Activated T-cell treated with anti-CD3 and anti-CD28 coated beads, Interleukin-2, amount 50 U/mL, for 72 hours (primary cell): ENCODE data around the gene SYT1. TPM values are rescaled to one million over a fixed set of nuclear protein-coding genes. Genes with fewer than 3 reads are reported as not detected.

ENCODE experiments used
- ATAC-seq, 2 donors: fragments of 150-1000 bp; cut with Tn5 transposase; replicated peaks in 1 of 2; 2 replicates each; pipeline ENCODE4 v1.10.0; 2021; ENCODE audit warnings: moderate library complexity in 2 of 2, mild to moderate bottlenecking in 1 of 2
- DNase-seq, 2 donors: peaks; one replicate each; pipeline ENCODE4 v3.0.0; 2021 to 2022; ENCODE audit warnings: mixed read lengths in 1 of 2
- H3K27ac Mint-ChIP-seq: one replicate; pipeline ENCODE4 v1.8.0; 2022; ENCODE audit warnings: mild to moderate bottlenecking, moderate library complexity, mixed read lengths
- H3K27me3 Mint-ChIP-seq: one replicate; pipeline ENCODE4 v1.8.0; 2022; ENCODE audit warnings: low read depth, mixed read lengths
- H3K36me3 Mint-ChIP-seq, 2 donors: one replicate each; pipeline ENCODE4 v1.8.0; 2022; ENCODE audit warnings: mixed read lengths in 2 of 2, mild to moderate bottlenecking in 1 of 2; ENCODE audit not compliant: insufficient read depth in 2 of 2
- H3K4me1 Mint-ChIP-seq: one replicate; pipeline ENCODE4 v1.8.0; 2022; ENCODE audit warnings: low read depth, mixed read lengths
- H3K4me3 Mint-ChIP-seq, 2 donors: one replicate each; pipeline ENCODE4 v1.8.0; 2022; ENCODE audit warnings: mild to moderate bottlenecking in 2 of 2, mixed read lengths in 2 of 2, moderate library complexity in 2 of 2
- H3K9me3 Mint-ChIP-seq, 2 donors: one replicate each; pipeline ENCODE4 v1.8.0; 2022; ENCODE audit warnings: mixed read lengths in 2 of 2
- total RNA-seq, 2 donors: library from RNA; stranded (reverse); gene quantifications; one replicate each; pipeline ENCODE4 v1.2.3, GENCODE V29; 2022

Gene SYT1
- total RNA-seq, 2 donors from 2014 or later, result not detected

DNA sequence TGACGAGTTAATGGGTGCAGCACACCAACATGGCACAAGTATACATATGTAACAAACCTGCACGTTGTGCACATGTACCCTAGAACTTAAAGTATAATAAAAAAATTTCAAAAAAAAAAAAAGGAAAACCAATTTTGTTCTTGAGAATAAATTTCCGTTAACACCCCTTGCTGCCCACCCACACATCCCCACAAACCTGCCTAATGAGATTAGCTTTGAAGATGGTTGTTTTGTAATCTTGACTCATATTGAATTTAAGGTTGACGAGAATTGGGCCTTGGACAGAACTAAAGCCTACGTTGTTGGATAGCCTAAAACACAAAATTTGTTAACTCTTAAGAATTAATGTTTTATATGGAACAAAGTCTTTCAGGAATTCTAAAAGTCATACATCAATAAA lies 52.9 kb downstream of the SYT1 start:
- Mint-ChIP-seq H3K27ac (no peak overlapping the region), H3K4me3 (no peak overlapping the region), H3K27me3 (no peaks in the 10 kb centered on the region), H3K9me3 (peaks cover 0 to 6% of the 10 kb centered on the region in 2 donors), H3K4me1 (no peaks in the 10 kb centered on the region), H3K36me3 (no peaks in the 10 kb centered on the region)
- no peak for DNase-seq
- ATAC-seq, result no peak

DNA sequence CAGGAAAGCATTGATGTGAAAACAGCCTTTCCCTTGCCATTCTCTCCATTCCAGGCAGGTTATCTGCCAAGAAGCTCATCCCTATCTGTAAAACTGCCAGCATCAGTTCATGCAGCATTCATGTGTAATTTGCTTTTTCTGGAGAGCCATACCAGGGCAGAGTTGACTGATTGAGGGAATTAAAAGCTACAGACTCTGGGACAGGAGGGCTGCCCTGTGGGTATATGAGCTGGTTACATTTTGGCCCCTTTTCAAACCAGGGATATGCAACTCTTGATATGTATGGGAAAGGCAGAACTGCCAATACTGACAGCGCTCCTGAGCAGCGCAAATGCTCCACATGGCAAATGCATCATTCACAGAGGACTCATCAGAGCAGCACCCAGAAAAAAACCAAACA lies 53.7 kb downstream of the SYT1 start:
- DNase-seq, result no peak
- Mint-ChIP-seq H3K27me3 (no peaks in the 10 kb centered on the region), H3K36me3 (no peaks in the 10 kb centered on the region), H3K9me3 (peaks cover 0 to 6% of the 10 kb centered on the region in 2 donors), H3K4me1 (no peaks in the 10 kb centered on the region), H3K4me3 (no peak overlapping the region), H3K27ac (no peak overlapping the region)
- no peak for ATAC-seq

DNA sequence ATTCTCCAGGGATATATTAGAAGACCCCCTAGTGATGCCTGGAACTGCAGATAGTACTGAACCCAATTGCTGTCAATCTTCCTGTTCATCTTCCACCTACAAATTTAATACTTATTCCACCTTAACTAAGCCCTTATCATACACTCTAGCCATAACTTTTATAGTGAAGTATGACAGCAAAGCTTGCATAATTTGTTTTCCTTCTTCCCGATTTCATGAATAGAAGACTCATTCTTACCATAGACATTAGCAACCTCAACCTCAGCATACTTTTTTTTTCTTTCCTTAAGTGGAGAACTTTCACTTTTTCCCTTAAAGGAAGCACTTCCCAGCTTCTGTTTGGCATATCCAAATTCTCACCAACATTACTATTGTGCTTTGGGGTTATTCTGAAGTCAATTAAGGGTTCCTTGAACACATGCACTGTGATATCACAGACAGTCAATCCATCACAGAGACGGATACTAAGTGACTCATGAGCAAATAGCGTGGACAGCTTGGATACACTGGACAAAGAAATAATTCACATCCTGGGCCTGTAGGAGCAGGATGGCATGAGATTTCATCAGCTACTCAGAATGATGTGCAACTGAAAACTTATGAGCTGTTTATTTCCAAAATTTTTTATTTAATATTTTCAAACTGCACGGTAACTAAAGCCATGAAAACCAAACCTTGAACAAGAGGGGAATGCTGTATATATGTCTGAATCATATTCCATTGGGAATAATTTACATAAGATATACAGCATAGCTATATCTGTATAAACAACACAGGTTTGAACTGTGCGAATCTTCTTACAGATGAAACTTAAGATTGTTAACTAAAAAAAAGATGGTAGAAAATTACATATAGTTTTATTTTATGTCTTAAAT lies 63.9 kb downstream of the SYT1 start:
- H3K4me3 Mint-ChIP-seq, result no peak overlapping the region
- peaks cover under 1 to 11% of the 10 kb centered on the region in 2 donors for H3K9me3 Mint-ChIP-seq
- no peak overlapping the region for H3K27ac Mint-ChIP-seq
- no peaks in the 10 kb centered on the region for H3K36me3 Mint-ChIP-seq
- no peaks in the 10 kb centered on the region for H3K4me1 Mint-ChIP-seq
- ATAC-seq (no peak), DNase-seq (no peak)
- no peaks in the 10 kb centered on the region for H3K27me3 Mint-ChIP-seq

DNA sequence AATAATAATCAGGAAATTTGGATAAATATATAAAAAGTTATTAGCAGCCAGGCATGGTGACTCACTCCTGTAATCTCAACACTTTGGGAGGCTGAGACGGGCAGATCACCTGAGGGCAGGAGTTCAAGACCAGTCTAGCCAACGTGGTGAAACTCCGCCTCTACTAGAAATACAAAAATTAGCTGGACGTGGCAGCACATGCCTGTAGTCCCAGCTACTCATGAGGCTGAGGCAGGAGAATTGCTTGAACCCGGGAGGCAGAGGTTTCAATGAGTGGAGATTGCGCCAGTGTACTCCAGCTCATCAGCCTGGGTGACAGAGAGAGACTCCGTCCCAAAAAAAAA lies 64.5 kb downstream of the SYT1 start:
- H3K36me3 Mint-ChIP-seq, result no peaks in the 10 kb centered on the region
- no peak overlapping the region for H3K4me3 Mint-ChIP-seq
- H3K4me1 Mint-ChIP-seq, result no peaks in the 10 kb centered on the region
- peaks cover 2 to 9% of the 10 kb centered on the region in 2 donors for H3K9me3 Mint-ChIP-seq
- ATAC-seq (no peak), DNase-seq (no peak)
- no peak overlapping the region for H3K27ac Mint-ChIP-seq
- H3K27me3 Mint-ChIP-seq, result no peaks in the 10 kb centered on the region

DNA sequence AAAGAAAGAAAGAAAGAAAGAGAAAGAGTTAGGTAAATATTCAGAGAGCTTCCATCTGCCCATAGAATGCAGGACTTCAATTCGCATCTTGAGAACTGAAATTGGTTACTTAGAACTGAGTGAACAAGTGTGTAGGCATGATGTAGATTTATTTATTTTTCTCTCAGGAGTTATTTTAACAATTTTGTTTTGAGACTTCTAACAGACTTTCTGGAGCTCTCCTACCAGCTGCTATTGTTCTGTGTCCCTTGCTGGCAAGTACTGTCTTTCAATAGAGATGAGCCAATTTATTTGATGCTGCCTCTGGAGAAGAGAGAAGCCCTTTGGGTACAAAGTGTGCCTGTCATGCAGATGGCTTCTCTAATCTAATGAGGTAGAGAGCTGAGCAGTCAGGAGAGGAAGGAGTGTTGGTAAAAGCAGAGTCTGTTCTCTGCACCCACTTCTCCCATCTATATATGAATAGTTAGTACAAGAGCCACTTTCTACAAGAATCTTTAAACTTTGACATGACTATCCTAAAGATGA lies 67.0 kb downstream of the SYT1 start:
- Mint-ChIP-seq H3K36me3 (no peaks in the 10 kb centered on the region), H3K4me3 (no peak overlapping the region), H3K4me1 (no peaks in the 10 kb centered on the region), H3K27ac (no peak overlapping the region), H3K9me3 (peaks cover 2 to 11% of the 10 kb centered on the region in 2 donors), H3K27me3 (no peaks in the 10 kb centered on the region)
- ATAC-seq (no peak), DNase-seq (no peak)

DNA sequence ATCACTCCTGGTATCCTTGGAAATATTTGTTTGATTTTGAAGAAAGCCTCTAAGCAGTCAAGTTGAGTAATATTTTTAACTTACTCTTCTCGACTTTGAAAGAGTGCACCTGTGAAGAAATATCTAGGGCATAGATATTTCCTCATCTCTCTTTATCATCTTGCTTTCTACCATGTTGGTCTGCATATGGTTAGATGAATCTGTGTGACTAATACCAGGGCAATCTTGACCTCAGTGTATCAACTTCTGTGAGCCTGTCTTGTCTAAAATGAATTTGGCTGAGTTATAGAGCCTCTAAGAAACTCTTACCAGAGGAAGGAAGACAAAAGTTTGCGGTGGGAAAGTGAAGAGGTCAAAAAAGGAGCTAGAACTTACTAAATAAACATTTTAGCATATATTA lies 68.4 kb downstream of the SYT1 start:
- no peaks in the 10 kb centered on the region for H3K4me1 Mint-ChIP-seq
- H3K36me3 Mint-ChIP-seq, result no peaks in the 10 kb centered on the region
- ATAC-seq (no peak), DNase-seq (no peak)
- no peak overlapping the region for H3K27ac Mint-ChIP-seq
- H3K27me3 Mint-ChIP-seq, result no peaks in the 10 kb centered on the region
- no peak overlapping the region for H3K4me3 Mint-ChIP-seq
- peaks cover 2 to 9% of the 10 kb centered on the region in 2 donors for H3K9me3 Mint-ChIP-seq

DNA sequence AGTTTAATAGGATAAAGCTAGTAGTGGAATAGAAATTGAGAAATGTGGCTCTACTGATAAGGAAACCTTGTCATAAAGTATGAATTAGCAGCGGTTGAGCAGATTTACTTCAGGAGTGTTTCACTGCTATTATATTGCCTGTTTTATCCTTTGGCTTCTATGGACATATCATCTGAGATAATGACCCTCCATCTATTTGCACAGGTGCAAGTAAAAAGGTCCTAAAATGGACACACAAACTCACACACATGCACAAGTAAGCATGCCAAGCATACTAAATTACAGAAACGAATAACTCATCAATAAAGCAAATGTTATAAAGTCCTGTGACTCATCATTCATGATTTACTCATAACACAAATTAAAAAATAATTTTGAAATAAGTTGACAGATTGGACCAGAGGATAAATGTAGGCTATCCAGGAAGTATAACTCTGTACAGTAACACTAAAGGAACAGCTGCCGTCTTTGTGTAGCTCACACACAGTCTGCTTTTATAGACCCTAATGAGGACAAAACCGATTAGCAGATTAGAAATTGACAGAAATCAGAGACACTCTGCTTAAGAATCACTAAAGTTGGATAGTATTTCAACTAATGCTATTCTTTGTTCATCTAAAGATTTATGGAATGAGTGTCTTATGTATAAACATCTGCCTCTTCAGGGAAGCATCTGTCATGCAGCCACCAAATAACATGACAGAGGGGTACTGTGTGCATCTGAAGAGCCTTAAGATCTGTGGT lies 73.9 kb downstream of the SYT1 start:
- Mint-ChIP-seq H3K27me3 (no peaks in the 10 kb centered on the region), H3K27ac (no peak overlapping the region), H3K4me1 (no peaks in the 10 kb centered on the region), H3K9me3 (peaks cover 4 to 8% of the 10 kb centered on the region in 2 donors), H3K36me3 (no peaks in the 10 kb centered on the region), H3K4me3 (no peak overlapping the region)
- DNase-seq (no peak), ATAC-seq (no peak)

DNA sequence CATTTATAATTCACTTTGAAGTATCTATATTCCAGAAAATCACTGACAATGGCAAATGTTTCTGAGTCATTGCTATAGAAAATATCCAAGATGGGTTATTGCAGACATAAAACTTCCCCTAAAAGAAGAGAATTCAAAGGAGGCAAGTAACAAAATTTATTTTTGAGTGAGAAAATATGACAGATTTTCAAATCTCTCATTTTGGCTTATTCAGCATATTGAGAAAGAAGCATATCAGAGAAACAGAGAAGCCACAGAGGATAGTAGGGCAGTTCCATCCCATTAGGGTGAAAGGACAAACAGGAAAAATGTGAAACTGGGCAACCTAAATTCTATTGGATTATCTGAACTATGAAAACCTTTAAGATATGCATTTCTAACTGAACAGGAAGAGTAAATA lies 85.0 kb downstream of the SYT1 start:
- Mint-ChIP-seq H3K4me1 (no peaks in the 10 kb centered on the region), H3K27me3 (no peaks in the 10 kb centered on the region), H3K27ac (no peak overlapping the region), H3K9me3 (peaks cover 0 to 3% of the 10 kb centered on the region in 2 donors), H3K4me3 (no peak overlapping the region), H3K36me3 (no peaks in the 10 kb centered on the region)
- ATAC-seq (no peak), DNase-seq (no peak)

DNA sequence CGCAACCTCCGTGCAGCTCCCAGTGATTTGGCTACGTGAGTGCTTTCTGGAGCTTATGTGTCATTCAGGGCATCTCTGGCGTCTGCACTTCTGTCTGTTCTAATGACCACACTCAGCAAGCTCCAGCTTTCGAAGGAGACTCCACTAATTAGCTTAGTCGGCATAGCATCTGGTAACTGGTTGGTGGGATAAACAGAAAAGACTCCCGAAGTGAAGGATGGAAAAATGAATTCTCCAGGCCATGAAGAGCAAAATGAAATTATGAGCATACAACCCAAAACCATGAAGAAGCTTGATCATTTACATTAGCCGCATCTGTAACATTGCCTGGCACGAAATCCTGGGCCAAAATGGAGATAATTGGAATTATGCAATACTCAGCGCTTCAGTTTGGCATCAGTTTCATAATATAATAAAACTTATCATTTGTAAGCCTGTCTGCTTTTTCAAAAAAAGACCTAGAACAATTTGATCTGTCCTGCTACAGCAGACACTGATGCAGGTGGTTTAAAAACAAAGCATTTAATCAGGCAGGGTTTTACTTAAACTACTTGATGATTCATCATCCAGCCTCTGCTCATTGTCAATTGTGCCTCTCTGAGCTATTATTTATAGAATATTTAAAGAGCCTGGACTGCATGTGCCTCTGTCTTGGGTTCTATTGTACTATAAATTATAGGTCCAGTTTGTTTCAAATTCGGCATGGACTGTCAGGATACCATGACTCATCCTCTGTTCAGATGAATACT lies 87.4 kb downstream of the SYT1 start:
- Mint-ChIP-seq H3K9me3 (peaks cover 0 to 7% of the 10 kb centered on the region in 2 donors), H3K27ac (no peak overlapping the region), H3K36me3 (no peaks in the 10 kb centered on the region), H3K4me3 (no peak overlapping the region), H3K4me1 (no peaks in the 10 kb centered on the region), H3K27me3 (no peaks in the 10 kb centered on the region)
- no peak for DNase-seq
- no peak for ATAC-seq

DNA sequence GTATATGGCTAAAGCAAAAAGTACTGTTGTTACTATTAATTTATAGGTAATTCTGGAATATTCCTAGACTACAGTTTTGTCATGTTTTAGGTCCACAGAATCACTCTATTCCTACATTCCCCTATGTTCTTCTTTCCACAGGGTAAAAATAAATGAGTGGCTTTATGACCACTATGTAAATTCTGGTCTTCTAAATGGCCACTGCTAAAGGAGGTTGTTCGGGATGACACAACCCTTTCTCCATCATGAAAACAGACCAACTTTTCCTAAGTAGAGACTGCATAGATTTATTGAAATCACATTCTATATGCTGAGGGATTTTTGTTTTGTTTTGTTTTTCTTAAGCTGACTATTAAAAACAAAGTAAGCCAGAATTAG lies 88.0 kb downstream of the SYT1 start:
- Mint-ChIP-seq H3K4me1 (no peaks in the 10 kb centered on the region), H3K27ac (no peak overlapping the region), H3K27me3 (no peaks in the 10 kb centered on the region), H3K36me3 (no peaks in the 10 kb centered on the region), H3K9me3 (peaks cover 0 to 4% of the 10 kb centered on the region in 2 donors), H3K4me3 (no peak overlapping the region)
- no peak for DNase-seq
- ATAC-seq, result no peak

DNA sequence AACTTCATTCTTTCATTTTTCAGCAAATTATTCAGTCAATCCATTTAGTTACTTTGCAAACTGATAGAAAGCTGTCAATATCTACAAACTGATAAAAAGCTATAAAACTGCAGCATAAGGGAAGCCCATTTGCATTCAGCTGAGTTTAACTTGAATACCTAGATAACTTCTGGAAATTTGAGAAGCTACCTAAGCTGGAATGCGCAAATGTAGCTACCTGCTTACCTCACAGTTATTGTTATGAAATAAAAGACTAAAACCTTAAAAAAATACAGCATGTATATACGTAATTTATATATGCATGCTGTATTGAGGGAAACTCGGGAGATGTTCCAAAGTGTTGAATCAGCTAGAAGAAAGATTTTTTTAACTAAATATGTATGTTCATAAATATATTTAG lies 94.4 kb downstream of the SYT1 start:
- Mint-ChIP-seq H3K36me3 (no peaks in the 10 kb centered on the region), H3K4me3 (no peak overlapping the region), H3K27me3 (no peaks in the 10 kb centered on the region), H3K4me1 (no peaks in the 10 kb centered on the region), H3K9me3 (peaks cover 1 to 5% of the 10 kb centered on the region in 2 donors), H3K27ac (no peak overlapping the region)
- ATAC-seq (no peak), DNase-seq (no peak)

DNA sequence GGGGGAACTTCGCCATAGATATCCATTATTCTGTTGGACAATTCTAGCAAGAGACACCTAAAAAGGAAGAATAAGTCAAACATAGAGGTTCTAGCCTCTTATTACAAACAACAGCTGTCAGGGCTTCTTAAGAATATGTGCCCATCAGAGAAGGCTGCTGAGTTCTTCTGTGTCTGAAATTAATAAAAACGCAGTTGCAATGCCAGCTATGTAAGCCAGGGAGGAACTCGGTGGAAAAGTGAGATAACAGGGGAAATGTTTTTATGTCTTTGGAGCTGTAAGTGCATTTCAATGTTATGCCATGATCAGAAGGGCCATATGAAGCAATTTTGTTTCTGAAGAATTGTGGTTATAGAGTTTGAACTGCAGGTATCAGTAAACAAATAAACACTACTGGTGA lies 95.0 kb downstream of the SYT1 start:
- Mint-ChIP-seq H3K4me3 (no peak overlapping the region), H3K27me3 (no peaks in the 10 kb centered on the region), H3K36me3 (no peaks in the 10 kb centered on the region), H3K9me3 (peaks cover 1 to 5% of the 10 kb centered on the region in 2 donors), H3K4me1 (no peaks in the 10 kb centered on the region), H3K27ac (no peak overlapping the region)
- ATAC-seq (no peak), DNase-seq (no peak)

DNA sequence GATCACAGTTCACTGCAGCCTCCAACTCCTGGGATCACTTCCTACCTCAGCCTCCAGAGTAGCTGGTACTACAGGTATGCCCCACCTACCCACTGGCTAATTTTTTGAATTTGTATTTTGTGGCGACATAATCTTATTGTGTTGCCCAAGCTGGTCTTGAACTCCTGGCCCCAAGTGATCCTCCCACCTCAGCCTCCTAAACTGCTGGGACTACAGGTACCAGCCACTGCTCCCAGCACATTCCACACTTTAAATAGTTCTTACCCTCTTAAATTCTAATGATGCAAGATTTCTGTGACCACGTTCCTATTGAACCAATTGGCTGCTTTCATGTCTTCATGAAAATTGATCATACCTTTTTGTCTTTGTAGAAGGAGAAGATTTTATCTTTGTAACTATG lies 96.6 kb downstream of the SYT1 start:
- ATAC-seq, result no peak

More for the DNA sequence above, 96.6 kb downstream of the SYT1 start:
- Mint-ChIP-seq H3K27me3 (no peaks in the 10 kb centered on the region), H3K4me3 (no peak overlapping the region), H3K27ac (no peak overlapping the region), H3K9me3 (peaks cover 1% of the 10 kb centered on the region in 2 donors), H3K4me1 (no peaks in the 10 kb centered on the region), H3K36me3 (no peaks in the 10 kb centered on the region)
- no peak for DNase-seq
